WTC11 (cell line): Measurements from ENCODE around the gene TMEM135.

Source experiments
- AFF4 ChIP-seq: sonication (generic); formaldehyde crosslinking; IDR thresholded peaks from 2 replicates; pipeline ENCODE4 v1.8.1; 2023; ENCODE audit warnings: mild to moderate bottlenecking, missing genetic modification reagents, borderline replicate concordance
- CTCF ChIP-seq: fragments of 200-600 bp; IDR thresholded peaks from 2 replicates; pipeline ENCODE4 v1.8.0; 2022; ENCODE audit warnings: antibody characterized with exemption
- E2F4 ChIP-seq: sonication (generic); formaldehyde crosslinking; IDR thresholded peaks from 2 replicates; pipeline ENCODE4 v1.8.1; 2022; ENCODE audit warnings: low read depth, mild to moderate bottlenecking, moderate library complexity, missing genetic modification reagents, borderline replicate concordance
- E2F5 ChIP-seq: sonication (generic); formaldehyde crosslinking; IDR thresholded peaks from 2 replicates; pipeline ENCODE4 v1.8.1; 2022; ENCODE audit warnings: mild to moderate bottlenecking, moderate library complexity, missing genetic modification reagents
- ESRRA ChIP-seq: sonication (generic); formaldehyde crosslinking; IDR thresholded peaks from 2 replicates; pipeline ENCODE4 v1.8.1; 2022; ENCODE audit warnings: mild to moderate bottlenecking, missing genetic modification reagents, borderline replicate concordance
- GABPB1 ChIP-seq: sonication (generic); formaldehyde crosslinking; IDR thresholded peaks from 2 replicates; pipeline ENCODE4 v1.8.1; 2023; ENCODE audit warnings: mild to moderate bottlenecking, missing genetic modification reagents
- HMGXB4 ChIP-seq: sonication (generic); formaldehyde crosslinking; IDR thresholded peaks from 2 replicates; pipeline ENCODE4 v1.8.1; 2023; ENCODE audit warnings: mild to moderate bottlenecking, moderate library complexity, missing genetic modification reagents
- TEAD4 ChIP-seq: sonication (generic); formaldehyde crosslinking; IDR thresholded peaks from 2 replicates; pipeline ENCODE4 v1.8.0; 2022; ENCODE audit warnings: mild to moderate bottlenecking, missing genetic modification reagents
- USF1 ChIP-seq: sonication (generic); formaldehyde crosslinking; IDR thresholded peaks from 2 replicates; pipeline ENCODE4 v1.8.0; 2022; ENCODE audit warnings: mild to moderate bottlenecking, missing genetic modification reagents
- ZBTB21 ChIP-seq: sonication (generic); formaldehyde crosslinking; IDR thresholded peaks from 2 replicates; pipeline ENCODE4 v1.8.1; 2023; ENCODE audit warnings: mild to moderate bottlenecking, missing genetic modification reagents, borderline replicate concordance
- ZNF138 ChIP-seq: sonication (generic); formaldehyde crosslinking; conservative IDR thresholded peaks from 2 replicates; pipeline ENCODE4 v1.8.1; 2022; ENCODE audit warnings: mild to moderate bottlenecking, moderate library complexity, missing genetic modification reagents
- ZNF423 ChIP-seq: fragments of 250-450 bp; sonication (Bioruptor Pico); IDR thresholded peaks from 2 replicates; pipeline ENCODE4 v2.1.2; 2022; ENCODE audit warnings: mild to moderate bottlenecking, moderate library complexity

GRCh38 chr11:87299041-87299481 lies 261.3 kb downstream of the TMEM135 start:
- TF ChIP-seq GABPB1 (CRISPR knock-in tag) (no peak), CTCF (no peak), ESRRA (CRISPR knock-in tag) (no peak), TEAD4 (CRISPR knock-in tag) (no peak), ZNF423 (CRISPR knock-in tag) (no peak), E2F4 (no peak), AFF4 (CRISPR knock-in tag) (no peak), HMGXB4 (CRISPR knock-in tag) (no peak), USF1 (CRISPR knock-in tag) (no peak), ZBTB21 (CRISPR knock-in tag) (no peak), E2F5 (no peak), ZNF138 (no peak)
